NCI-H1092 treated with DMSO at 0.1 percent for 48 hours (cell line): ENCODE results near the gene TRMT61A.
A peak's percentile ranks its signal among the peaks of the same experiment; 100 is the strongest.

Experiments
- DNase-seq: peaks from one replicate; lab custom pipeline; 2025; lab: John Stamatoyannopoulos, UW

TRMT61A gene

GRCh38 chr14:103528587-103529382 is at the start of gene TRMT61A:
TRMT61A (plus strand) TSS chr14:103529196; CDS start chr14:103529979, 783 bp downstream.
- DNase-seq = peak; percentile 91

GRCh38 chr14:103480595-103480994 is 48.4 kb upstream of the TRMT61A start:
- DNase-seq = no peak

GRCh38 chr14:103483600-103483999 is 45.4 kb upstream of the TRMT61A start:
- no peak for DNase-seq

- no peak for DNase-seq
These were observed 43.5 kb upstream of the TRMT61A start for GRCh38 chr14:103485504-103485903.

GRCh38 chr14:103488071-103488470 is 40.9 kb upstream of the TRMT61A start:
- DNase-seq = no peak

GRCh38 chr14:103488960-103489359 is 40.0 kb upstream of the TRMT61A start:
- DNase-seq = no peak

GRCh38 chr14:103489621-103490020 is 39.4 kb upstream of the TRMT61A start:
- no peak for DNase-seq

- no peak for DNase-seq
These were observed 37.3 kb upstream of the TRMT61A start for GRCh38 chr14:103491691-103492090.

GRCh38 chr14:103492156-103492925 is 36.7 kb upstream of the TRMT61A start:
- no peak for DNase-seq

GRCh38 chr14:103495854-103496253 is 33.1 kb upstream of the TRMT61A start:
- no peak for DNase-seq

- no peak for DNase-seq
These were observed 32.2 kb upstream of the TRMT61A start for GRCh38 chr14:103496776-103497175.

GRCh38 chr14:103499709-103500108 is 29.3 kb upstream of the TRMT61A start:
- no peak for DNase-seq

- DNase-seq = peak; percentile 81
These were observed 28.6 kb upstream of the TRMT61A start for GRCh38 chr14:103500148-103500990.

GRCh38 chr14:103501041-103501870 is 27.7 kb upstream of the TRMT61A start:
- DNase-seq = no peak

GRCh38 chr14:103501921-103502669 is 26.9 kb upstream of the TRMT61A start:
- no peak for DNase-seq

GRCh38 chr14:103502877-103503276 is 26.1 kb upstream of the TRMT61A start:
- no peak for DNase-seq

GRCh38 chr14:103503296-103503695 is 25.7 kb upstream of the TRMT61A start:
- DNase-seq = no peak

- DNase-seq = no peak
These were observed 23.9 kb upstream of the TRMT61A start for GRCh38 chr14:103504991-103505565.

GRCh38 chr14:103507751-103508150 is 21.2 kb upstream of the TRMT61A start:
- no peak for DNase-seq
